Adrenal gland (tissue), 5 donors: ENCODE data around the gene RAPGEF2.
A peak's percentile ranks its signal among the peaks of the same experiment; 100 is the strongest.

Experiments
- POLR2A ChIP-seq, 2 donors: fragments of 450-650 bp; IDR thresholded peaks; one replicate each; pipeline ENCODE4 v1.6.1; 2017; ENCODE audit warnings: antibody characterized with exemption in 2 of 2, mild to moderate bottlenecking in 2 of 2, moderate library complexity in 1 of 2
- TF ChIP-seq, protein P1 (sequence below), 6 experiments: fragments of 450-650 bp in 4 of 6; fragments of 200-600 bp in 2 of 6; sonication (generic) in 1 of 6; IDR thresholded peaks; 1 replicate in 5 of 6; 2 replicates in 1 of 6; pipeline versions ENCODE4 v1.5.1 to v1.8.0; 2016 to 2021; ENCODE audit warnings: antibody characterized with exemption in 6 of 6, mild to moderate bottlenecking in 2 of 6, moderate library complexity in 1 of 6
- donor health status: DM: no; HTN: no; CAD: no.

DNA sequence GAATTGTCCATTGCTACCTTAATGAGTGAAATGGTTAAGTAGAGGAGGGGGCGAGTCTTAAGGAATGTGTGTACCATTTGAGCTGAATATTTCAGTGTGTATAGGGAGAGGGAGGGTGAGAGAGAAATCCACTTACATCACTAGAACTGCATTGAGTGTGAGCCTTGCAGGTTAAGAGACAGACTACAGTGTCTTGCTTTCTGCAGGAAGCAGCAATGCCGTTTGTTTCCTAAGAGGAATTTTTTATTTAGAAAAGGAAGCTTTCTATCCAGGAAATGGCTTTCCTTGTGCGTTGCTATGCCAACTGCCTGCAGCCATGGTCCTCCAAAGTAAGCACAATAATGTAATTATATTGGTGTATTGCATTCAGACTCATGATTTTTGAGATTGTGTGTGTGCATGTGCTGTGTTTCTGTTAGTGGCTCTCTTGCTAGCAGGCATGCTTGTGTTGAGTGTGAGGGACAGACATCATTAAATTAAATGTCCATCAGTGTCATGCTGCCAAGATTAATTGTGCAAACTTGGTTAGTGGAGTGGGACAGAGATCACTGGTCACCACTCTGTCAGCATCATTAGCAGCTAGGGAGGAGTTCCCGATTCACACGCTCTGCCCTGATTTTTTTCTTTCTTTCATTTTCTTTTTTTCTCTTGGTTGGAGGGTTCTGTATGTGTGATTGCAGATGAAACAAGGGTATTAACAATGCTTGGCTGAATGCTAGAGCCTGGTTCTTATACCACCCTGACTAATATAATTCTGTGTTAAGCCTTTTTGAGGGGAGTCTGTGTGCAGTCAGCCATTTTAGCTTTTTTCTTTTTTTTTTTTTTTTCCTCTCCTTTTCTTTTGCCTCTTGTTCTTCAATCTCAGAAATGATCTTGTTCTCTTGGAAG, 164.3 kb downstream of the RAPGEF2 start:
- TF ChIP-seq, protein P1, sequence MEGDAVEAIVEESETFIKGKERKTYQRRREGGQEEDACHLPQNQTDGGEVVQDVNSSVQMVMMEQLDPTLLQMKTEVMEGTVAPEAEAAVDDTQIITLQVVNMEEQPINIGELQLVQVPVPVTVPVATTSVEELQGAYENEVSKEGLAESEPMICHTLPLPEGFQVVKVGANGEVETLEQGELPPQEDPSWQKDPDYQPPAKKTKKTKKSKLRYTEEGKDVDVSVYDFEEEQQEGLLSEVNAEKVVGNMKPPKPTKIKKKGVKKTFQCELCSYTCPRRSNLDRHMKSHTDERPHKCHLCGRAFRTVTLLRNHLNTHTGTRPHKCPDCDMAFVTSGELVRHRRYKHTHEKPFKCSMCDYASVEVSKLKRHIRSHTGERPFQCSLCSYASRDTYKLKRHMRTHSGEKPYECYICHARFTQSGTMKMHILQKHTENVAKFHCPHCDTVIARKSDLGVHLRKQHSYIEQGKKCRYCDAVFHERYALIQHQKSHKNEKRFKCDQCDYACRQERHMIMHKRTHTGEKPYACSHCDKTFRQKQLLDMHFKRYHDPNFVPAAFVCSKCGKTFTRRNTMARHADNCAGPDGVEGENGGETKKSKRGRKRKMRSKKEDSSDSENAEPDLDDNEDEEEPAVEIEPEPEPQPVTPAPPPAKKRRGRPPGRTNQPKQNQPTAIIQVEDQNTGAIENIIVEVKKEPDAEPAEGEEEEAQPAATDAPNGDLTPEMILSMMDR (IDR thresholded peaks at IDR 0.05): no peak
- peak; percentile 12 to 13 for TF ChIP-seq POLR2A (IDR thresholded peaks at IDR 0.05)
